ENCODE measurements around the gene UBE2R2.

DNA sequence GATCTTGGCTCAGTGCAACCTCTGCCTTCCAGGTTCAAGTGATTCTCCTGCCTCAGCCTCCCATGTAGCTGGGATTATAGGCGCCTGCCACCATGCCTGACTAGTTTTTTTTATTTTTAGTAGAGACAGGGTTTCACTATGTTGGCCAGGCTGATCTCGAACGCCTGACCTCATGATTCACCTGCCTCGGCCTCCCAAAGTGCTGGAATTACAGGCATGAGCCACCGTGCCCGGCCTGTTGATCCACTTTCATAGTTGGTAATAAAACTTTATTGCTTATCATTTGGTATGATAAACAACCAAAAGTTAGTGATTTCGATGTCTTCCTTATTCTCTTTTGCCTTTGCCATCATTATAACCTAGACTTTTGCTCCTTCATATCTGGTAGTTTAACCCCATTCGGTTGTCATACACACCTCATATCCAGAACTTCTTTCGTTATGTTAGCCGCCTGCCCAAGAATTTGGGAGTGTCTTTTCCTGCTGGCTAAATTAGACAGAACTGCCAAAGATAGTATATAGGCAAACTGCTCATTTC lies 45.0 kb downstream of the UBE2R2 start:
- TF ChIP-seq POLR2AphosphoS5 (IDR thresholded peaks at IDR 0.05; ENCODE audit: low read depth, low read length) = no peak
- TF ChIP-seq POLR2A (IDR thresholded peaks at IDR 0.05; ENCODE audit: low read depth, low read length) = no peak
